GM12875 (cell line): ENCODE data around the gene CCL4.
"Not testable (repeated sequence)": the region's sequence is repeated elsewhere in the genome, so short reads cannot be mapped to it uniquely, and the experiment has no call there.

ENCODE experiments used
- H3K4me3 ChIP-seq: one replicate; pipeline ENCODE4 v1.5.1; 2011; ENCODE audit warnings: low read depth, low read length, control low read depth
- TF ChIP-seq, protein P1 (sequence below): IDR thresholded peaks from 2 replicates; pipeline ENCODE4 v1.5.1; 2011; ENCODE audit warnings: low read depth, mild to moderate bottlenecking, control low read depth, inconsistent platforms, low read length, moderate library complexity, borderline replicate concordance; ENCODE audit not compliant: insufficient read depth

The CCL4 gene

GRCh38 chr17:36118477-36119353 is 15.1 kb downstream of the CCL4 start:
- no peak overlapping the region for H3K4me3 ChIP-seq
- TF ChIP-seq, protein P1, sequence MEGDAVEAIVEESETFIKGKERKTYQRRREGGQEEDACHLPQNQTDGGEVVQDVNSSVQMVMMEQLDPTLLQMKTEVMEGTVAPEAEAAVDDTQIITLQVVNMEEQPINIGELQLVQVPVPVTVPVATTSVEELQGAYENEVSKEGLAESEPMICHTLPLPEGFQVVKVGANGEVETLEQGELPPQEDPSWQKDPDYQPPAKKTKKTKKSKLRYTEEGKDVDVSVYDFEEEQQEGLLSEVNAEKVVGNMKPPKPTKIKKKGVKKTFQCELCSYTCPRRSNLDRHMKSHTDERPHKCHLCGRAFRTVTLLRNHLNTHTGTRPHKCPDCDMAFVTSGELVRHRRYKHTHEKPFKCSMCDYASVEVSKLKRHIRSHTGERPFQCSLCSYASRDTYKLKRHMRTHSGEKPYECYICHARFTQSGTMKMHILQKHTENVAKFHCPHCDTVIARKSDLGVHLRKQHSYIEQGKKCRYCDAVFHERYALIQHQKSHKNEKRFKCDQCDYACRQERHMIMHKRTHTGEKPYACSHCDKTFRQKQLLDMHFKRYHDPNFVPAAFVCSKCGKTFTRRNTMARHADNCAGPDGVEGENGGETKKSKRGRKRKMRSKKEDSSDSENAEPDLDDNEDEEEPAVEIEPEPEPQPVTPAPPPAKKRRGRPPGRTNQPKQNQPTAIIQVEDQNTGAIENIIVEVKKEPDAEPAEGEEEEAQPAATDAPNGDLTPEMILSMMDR: no peak

GRCh38 chr17:36120221-36120620 is 16.6 kb downstream of the CCL4 start:
- TF ChIP-seq, protein P1: no peak
- H3K4me3 ChIP-seq: no peak overlapping the region

DNA sequence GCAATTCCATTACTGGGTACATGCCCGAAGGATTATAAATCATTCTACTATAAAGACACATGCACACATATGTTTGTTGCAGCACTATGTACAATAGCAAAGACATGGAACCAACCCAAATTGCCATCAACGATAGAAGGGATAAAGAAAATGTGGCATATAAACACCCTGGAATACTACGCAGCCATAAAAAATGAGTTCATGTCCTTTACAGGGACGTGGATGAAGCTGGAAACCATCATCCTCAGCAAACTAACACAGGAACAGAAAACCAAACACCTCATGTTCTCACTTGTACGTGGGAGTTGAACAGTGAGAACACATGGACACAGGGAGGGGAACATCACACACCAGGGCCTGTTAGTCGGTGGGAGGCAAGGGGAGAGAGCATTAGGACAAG is 17.5 kb downstream of the CCL4 start:
- H3K4me3 ChIP-seq: not testable (repeated sequence)

DNA sequence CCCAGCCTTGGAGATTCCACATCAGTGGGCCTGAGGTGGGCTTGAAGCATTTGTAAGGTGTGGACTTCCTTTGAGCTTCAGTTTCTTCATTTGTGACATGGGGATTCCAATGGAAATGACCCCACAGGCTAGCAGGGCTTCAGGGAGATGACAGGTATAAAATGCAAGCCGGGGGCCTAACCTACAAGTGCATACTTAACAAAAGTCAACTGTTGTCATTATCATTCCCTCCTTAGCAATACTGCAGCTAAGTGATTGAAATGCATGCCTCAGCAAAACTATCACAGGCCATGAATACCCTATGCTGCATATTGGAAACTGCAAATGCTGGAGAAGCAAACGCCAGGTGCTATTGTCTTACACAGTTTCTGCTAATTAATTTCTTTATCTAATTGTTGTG is 19.8 kb downstream of the CCL4 start:
- H3K4me3 ChIP-seq: no peak overlapping the region
- TF ChIP-seq, protein P1: no peak

DNA sequence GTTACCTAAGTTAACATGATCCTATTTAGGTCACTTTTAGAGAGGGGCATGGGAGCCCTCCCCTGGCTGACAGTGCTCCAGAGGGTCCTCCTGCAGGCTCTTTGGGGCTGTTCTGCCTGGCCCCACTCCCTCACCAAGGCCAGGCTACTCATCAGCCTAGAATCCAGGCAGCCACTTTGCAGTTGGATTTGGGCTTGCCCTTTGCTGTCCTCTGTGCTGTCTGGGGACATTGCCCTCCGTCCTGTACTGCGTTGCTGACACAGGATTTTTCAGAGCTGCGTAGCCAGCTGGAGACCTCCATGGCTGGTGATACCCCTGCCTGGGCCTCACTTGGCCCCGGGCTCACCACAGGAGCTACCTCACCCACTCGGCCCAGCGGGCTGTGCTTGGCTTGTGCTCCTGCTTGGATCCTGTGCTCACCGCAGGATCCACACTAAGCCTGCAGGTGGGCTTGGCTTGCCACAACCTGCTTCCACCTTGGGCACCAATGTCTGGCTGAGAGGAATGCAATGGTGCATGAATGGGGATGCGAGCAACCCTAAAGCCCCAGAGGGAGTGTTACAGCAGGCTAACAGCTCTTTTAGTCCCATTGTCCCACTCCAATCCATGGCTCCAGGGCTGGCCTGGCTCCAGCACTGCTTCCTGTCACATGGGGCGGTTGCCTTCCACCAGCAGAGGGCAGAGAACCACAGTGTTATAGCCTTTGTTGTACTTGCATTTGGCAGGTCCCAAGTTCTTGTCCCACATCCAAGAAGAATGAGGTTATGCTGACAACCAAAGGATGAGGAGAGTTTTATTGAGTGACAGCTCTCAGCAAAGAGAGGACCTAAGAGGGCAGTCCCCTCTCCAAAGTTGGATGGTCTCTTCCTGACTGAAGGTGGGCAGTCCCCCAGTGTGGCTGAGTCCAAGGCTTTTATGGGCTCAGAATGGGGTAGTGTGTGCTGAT is 21.5 kb downstream of the CCL4 start:
- no peak overlapping the region for H3K4me3 ChIP-seq
- TF ChIP-seq, protein P1: no peak

GRCh38 chr17:36127199-36127893 is 23.7 kb downstream of the CCL4 start:
- TF ChIP-seq, protein P1: no peak

GRCh38 chr17:36127911-36128310 is 24.3 kb downstream of the CCL4 start:
- no peak overlapping the region for H3K4me3 ChIP-seq
- TF ChIP-seq, protein P1: no peak

More at GRCh38 chr17:36127199-36127893, 23.7 kb downstream of the CCL4 start:
- H3K4me3 ChIP-seq: no peak overlapping the region
